Loucy (cell line): ENCODE results near the gene ACD.
A peak's percentile ranks its signal among the peaks of the same experiment; 100 is the strongest.

Experiments
- H2AFZ ChIP-seq: fragments of 200-600 bp; sonication (generic); 2 replicates; pipeline ENCODE4 v1.6.0; 2016; ENCODE audit warnings: antibody characterized with exemption, mild to moderate bottlenecking, low read length, moderate library complexity
- H3F3A ChIP-seq: fragments of 200-600 bp; 2 replicates; pipeline ENCODE4 v1.6.0; 2016; ENCODE audit warnings: antibody characterized with exemption, low read depth, mild to moderate bottlenecking
- H3K27me3 ChIP-seq: fragments of 200-600 bp; sonication (generic); 2 replicates; pipeline ENCODE4 v1.6.1; 2014; ENCODE audit warnings: low read length, mild to moderate bottlenecking; ENCODE audit not compliant: insufficient read depth, poor library complexity, severe bottlenecking
- H3K36me3 ChIP-seq: fragments of 200-600 bp; sonication (generic); 2 replicates; pipeline ENCODE4 v1.6.1; 2016; ENCODE audit warnings: low read length; ENCODE audit not compliant: insufficient read depth
- H3K4me1 ChIP-seq: fragments of 200-600 bp; sonication (generic); 2 replicates; pipeline ENCODE4 v1.5.1; 2014; ENCODE audit warnings: low read length, mild to moderate bottlenecking; ENCODE audit not compliant: insufficient read depth, poor library complexity, severe bottlenecking
- H3K4me2 ChIP-seq: fragments of 200-600 bp; sonication (generic); 2 replicates; pipeline ENCODE4 v1.6.0; 2014; ENCODE audit warnings: antibody characterized with exemption, low read length, low read depth, mild to moderate bottlenecking; ENCODE audit not compliant: poor library complexity, severe bottlenecking
- H3K4me3 ChIP-seq: fragments of 200-600 bp; sonication (generic); 2 replicates; pipeline ENCODE4 v1.5.1; 2014; ENCODE audit warnings: low read length, mild to moderate bottlenecking, mixed read lengths; ENCODE audit not compliant: poor library complexity, severe bottlenecking
- H3K79me2 ChIP-seq: fragments of 200-600 bp; sonication (generic); 2 replicates; pipeline ENCODE4 v1.6.1; 2014; ENCODE audit warnings: low read length; ENCODE audit not compliant: insufficient read depth
- H3K9ac ChIP-seq: fragments of 200-600 bp; sonication (generic); 2 replicates; pipeline ENCODE4 v1.6.0; 2014; ENCODE audit warnings: mild to moderate bottlenecking, low read depth, low read length, moderate library complexity; ENCODE audit not compliant: poor library complexity, severe bottlenecking
- H3K9me2 ChIP-seq: fragments of 200-600 bp; sonication (generic); replicated peaks from 2 replicates; pipeline ENCODE4 v1.6.1; 2016; ENCODE audit warnings: low read depth, low read length, mixed read lengths
- H3K9me3 ChIP-seq: fragments of 200-600 bp; sonication (generic); 2 replicates; pipeline ENCODE4 v1.6.1; 2014; ENCODE audit warnings: mild to moderate bottlenecking, antibody characterized with exemption, low read length, low read depth; ENCODE audit not compliant: insufficient read depth
- H4K20me1 ChIP-seq: fragments of 200-600 bp; sonication (generic); 2 replicates; pipeline ENCODE4 v1.6.0; 2014; ENCODE audit warnings: antibody characterized with exemption, low read length, mild to moderate bottlenecking; ENCODE audit not compliant: insufficient read depth, poor library complexity, severe bottlenecking
- EZH2phosphoT487 ChIP-seq: fragments of 200-600 bp; IDR thresholded peaks from 2 replicates; pipeline ENCODE4 v1.6.1; 2018; ENCODE audit warnings: antibody characterized with exemption, mild to moderate bottlenecking, moderate library complexity, borderline replicate concordance
- TF ChIP-seq, protein P1 (sequence below): fragments of 200-600 bp; sonication (generic); conservative IDR thresholded peaks from 2 replicates; pipeline ENCODE4 v1.5.1; 2014; ENCODE audit warnings: mild to moderate bottlenecking, antibody characterized with exemption, low read length

Gene ACD

DNA sequence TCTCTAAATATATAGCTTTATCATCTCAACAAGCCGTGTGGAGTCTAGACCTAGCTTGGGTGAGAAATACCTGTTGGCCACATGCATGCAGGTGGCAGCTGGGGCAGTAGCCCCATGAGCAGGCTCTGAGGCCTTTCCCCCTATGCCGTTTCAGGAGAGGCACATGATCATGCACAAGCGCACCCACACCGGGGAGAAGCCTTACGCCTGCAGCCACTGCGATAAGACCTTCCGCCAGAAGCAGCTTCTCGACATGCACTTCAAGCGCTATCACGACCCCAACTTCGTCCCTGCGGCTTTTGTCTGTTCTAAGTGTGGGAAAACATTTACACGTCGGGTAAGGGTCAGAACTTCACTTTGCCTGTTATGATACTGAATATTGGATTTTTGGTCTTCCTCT lies 31.8 kb downstream of the ACD start:
- no peaks in the 10 kb centered on the region for H3K9me3 ChIP-seq
- peaks cover 3% of the 10 kb centered on the region; the same call in 1 of the 2 replicates for H3K79me2 ChIP-seq
- H3K4me3 ChIP-seq = no peak overlapping the region
- H3K4me2 ChIP-seq = no peak overlapping the region
- H2AFZ ChIP-seq = no peak overlapping the region
- no peaks in the 10 kb centered on the region for H3K9me2 ChIP-seq
- no peaks in the 10 kb centered on the region for H3K27me3 ChIP-seq
- no peaks in the 10 kb centered on the region for H3F3A ChIP-seq
- H3K4me1 ChIP-seq = no peaks in the 10 kb centered on the region
- H4K20me1 ChIP-seq = peaks cover 1% of the 10 kb centered on the region
- H3K9ac ChIP-seq = no peak overlapping the region
- H3K36me3 ChIP-seq = peaks cover 86% of the 10 kb centered on the region; the same call in 1 of the 2 replicates
- TF ChIP-seq, protein P1, sequence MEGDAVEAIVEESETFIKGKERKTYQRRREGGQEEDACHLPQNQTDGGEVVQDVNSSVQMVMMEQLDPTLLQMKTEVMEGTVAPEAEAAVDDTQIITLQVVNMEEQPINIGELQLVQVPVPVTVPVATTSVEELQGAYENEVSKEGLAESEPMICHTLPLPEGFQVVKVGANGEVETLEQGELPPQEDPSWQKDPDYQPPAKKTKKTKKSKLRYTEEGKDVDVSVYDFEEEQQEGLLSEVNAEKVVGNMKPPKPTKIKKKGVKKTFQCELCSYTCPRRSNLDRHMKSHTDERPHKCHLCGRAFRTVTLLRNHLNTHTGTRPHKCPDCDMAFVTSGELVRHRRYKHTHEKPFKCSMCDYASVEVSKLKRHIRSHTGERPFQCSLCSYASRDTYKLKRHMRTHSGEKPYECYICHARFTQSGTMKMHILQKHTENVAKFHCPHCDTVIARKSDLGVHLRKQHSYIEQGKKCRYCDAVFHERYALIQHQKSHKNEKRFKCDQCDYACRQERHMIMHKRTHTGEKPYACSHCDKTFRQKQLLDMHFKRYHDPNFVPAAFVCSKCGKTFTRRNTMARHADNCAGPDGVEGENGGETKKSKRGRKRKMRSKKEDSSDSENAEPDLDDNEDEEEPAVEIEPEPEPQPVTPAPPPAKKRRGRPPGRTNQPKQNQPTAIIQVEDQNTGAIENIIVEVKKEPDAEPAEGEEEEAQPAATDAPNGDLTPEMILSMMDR = no peak
- TF ChIP-seq EZH2phosphoT487 = no peak

DNA sequence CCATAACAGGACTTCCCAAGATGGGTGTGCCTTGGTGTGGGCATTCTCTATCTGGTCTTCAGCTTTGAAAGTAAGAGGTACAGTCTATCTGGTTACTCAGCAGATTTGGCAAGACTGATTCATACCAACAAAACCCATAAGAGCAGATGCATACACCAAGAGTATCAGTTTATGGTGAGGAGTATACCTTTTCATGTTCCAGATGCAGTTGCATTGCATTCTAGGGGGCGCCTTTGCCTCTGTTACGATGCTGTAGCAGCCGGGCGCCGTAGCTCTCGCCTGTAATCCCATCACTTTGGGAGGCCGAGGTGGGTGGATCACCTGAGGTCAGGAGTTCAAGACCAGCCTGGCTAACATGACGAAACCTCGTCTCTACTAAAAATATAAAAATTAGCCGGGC lies 46.3 kb downstream of the ACD start:
- no peak overlapping the region for H2AFZ ChIP-seq
- no peak overlapping the region for H3K9ac ChIP-seq
- no peak overlapping the region for H3K4me3 ChIP-seq
- no peaks in the 10 kb centered on the region for H3K9me2 ChIP-seq
- H4K20me1 ChIP-seq = peaks cover 22% of the 10 kb centered on the region
- H3K36me3 ChIP-seq = peaks cover 84% of the 10 kb centered on the region
- no peaks in the 10 kb centered on the region for H3K9me3 ChIP-seq
- H3K79me2 ChIP-seq = peaks cover 31% of the 10 kb centered on the region
- no peaks in the 10 kb centered on the region for H3K27me3 ChIP-seq
- no peaks in the 10 kb centered on the region for H3K4me1 ChIP-seq
- H3F3A ChIP-seq = no peaks in the 10 kb centered on the region
- H3K4me2 ChIP-seq = no peak overlapping the region
- TF ChIP-seq, protein P1 = peak; percentile 52
- TF ChIP-seq EZH2phosphoT487 = no peak

DNA sequence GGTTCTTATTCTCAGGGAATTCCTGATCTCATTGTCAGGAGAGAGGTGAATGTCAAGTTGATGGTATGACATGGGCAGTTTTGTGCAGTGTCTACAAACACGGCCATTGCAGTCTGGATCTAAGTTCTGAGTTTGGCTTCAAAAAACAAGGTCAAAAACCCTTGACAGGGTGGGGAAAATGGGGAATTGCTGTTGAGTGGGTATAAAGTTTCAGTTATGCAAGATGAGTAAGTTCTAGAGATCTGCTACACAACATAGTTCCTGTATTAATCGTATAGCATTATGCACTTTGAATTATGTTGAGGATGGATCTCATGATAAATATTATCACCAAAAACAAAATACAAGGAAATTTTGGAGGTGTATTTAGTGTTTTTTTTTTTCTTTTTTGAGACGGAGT lies 51.7 kb downstream of the ACD start:
- no peak for TF ChIP-seq EZH2phosphoT487
- TF ChIP-seq, protein P1 = no peak
- no peak overlapping the region for H2AFZ ChIP-seq
- H3K9ac ChIP-seq = no peak overlapping the region
- H3K9me3 ChIP-seq = no peaks in the 10 kb centered on the region
- H3K9me2 ChIP-seq = no peaks in the 10 kb centered on the region
- H3F3A ChIP-seq = no peaks in the 10 kb centered on the region
- H3K4me2 ChIP-seq = no peak overlapping the region
- no peaks in the 10 kb centered on the region for H3K27me3 ChIP-seq
- H3K79me2 ChIP-seq = peaks cover 82% of the 10 kb centered on the region
- no peak overlapping the region for H3K4me3 ChIP-seq
- no peaks in the 10 kb centered on the region for H3K4me1 ChIP-seq
- peaks cover 45% of the 10 kb centered on the region for H4K20me1 ChIP-seq
- peaks cover 47% of the 10 kb centered on the region for H3K36me3 ChIP-seq
